ENCODE results near the gene PHLDB2.

DNA sequence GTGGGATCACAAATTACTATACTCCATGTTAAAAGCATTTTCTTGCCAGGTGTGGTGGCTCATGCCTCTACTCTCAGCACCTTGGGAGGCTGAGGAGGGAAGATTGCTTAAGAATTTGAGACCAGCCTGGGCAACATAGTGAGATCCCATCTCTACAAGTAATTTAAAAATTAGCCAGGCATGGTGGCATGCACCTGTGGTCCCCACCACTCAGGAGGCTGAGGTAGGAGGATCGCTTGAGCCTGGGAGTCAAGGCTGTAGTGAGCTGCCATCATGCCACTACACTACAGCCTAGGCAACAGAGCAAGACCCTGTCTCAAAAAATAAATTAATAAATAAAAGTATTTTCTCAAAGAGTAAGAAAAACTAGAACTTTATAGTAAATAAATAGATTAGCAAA is 96.8 kb downstream of the PHLDB2 start:
- TF ChIP-seq, protein P1, sequence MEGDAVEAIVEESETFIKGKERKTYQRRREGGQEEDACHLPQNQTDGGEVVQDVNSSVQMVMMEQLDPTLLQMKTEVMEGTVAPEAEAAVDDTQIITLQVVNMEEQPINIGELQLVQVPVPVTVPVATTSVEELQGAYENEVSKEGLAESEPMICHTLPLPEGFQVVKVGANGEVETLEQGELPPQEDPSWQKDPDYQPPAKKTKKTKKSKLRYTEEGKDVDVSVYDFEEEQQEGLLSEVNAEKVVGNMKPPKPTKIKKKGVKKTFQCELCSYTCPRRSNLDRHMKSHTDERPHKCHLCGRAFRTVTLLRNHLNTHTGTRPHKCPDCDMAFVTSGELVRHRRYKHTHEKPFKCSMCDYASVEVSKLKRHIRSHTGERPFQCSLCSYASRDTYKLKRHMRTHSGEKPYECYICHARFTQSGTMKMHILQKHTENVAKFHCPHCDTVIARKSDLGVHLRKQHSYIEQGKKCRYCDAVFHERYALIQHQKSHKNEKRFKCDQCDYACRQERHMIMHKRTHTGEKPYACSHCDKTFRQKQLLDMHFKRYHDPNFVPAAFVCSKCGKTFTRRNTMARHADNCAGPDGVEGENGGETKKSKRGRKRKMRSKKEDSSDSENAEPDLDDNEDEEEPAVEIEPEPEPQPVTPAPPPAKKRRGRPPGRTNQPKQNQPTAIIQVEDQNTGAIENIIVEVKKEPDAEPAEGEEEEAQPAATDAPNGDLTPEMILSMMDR (IDR thresholded peaks at IDR 0.05; ENCODE audit: insufficient read depth, low read depth, low read length): no peak
- no peak for TF ChIP-seq EZH2 (IDR thresholded peaks at IDR 0.05; ENCODE audit: insufficient read depth, low read length)
